Activated CD8-positive, alpha-beta memory T cell treated with anti-CD3 and anti-CD28 coated beads for 24 hours (primary cell): Measurements from ENCODE around the gene NPIPA3.
"Not testable (repeated sequence)": the region's sequence is repeated elsewhere in the genome, so short reads cannot be mapped to it uniquely, and the experiment has no call there.

Source experiments
- DNase-seq: peaks from one replicate; pipeline ENCODE4 v3.0.0-alpha.2; 2020

The NPIPA3 gene

DNA sequence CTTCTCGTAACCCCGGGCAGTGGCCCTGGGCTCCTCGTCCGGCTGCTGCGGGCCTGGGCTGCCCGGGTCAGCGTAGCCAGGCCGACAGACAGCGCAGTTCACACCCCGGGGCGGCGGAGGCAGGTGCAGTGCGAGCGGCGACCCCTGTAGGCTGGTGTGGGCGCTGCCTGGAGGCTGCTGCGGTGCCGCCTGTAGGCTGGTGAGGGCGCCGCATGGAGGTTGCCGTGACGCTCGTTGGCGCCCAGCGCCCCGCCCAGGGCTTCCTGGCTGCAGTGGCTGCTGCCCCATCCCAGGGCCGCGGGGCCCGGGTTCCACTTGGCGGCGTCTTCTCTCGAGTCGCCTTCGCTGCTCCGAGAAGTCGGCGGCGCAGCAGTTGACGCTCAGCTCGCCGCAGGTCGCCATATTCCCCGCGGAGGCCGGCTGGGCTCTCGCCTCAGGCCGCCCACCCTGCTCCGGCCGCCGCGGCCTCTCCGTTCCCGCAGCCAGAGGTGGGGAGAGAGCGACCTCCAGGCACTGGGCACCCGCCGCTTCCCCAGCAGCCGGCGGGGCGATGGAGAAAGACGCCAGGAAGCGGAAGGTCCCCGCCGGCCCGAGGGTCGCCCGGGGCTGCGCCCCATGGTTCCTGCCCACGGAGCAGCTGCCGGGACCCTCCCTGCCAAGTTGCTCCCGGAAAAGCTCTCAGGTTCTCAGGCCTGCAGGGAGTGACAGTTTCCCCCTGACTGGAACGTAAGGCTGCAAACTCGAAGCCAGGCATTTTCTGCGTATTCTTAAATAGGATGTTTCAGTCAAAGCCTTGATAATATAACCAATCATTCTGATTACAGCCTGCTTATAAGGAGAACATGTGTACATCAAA is at the start of gene NPIPA3:
TSS of gene NPIPA3 (plus strand) at position 256 of the 856 bp plus-strand sequence. CDS start 5,533 bp downstream, outside the sequence.
- not testable (repeated sequence) for DNase-seq

- no peak for DNase-seq
Observed at GRCh38 chr16:14658063-14658462, 45.1 kb upstream of the NPIPA3 start.

DNA sequence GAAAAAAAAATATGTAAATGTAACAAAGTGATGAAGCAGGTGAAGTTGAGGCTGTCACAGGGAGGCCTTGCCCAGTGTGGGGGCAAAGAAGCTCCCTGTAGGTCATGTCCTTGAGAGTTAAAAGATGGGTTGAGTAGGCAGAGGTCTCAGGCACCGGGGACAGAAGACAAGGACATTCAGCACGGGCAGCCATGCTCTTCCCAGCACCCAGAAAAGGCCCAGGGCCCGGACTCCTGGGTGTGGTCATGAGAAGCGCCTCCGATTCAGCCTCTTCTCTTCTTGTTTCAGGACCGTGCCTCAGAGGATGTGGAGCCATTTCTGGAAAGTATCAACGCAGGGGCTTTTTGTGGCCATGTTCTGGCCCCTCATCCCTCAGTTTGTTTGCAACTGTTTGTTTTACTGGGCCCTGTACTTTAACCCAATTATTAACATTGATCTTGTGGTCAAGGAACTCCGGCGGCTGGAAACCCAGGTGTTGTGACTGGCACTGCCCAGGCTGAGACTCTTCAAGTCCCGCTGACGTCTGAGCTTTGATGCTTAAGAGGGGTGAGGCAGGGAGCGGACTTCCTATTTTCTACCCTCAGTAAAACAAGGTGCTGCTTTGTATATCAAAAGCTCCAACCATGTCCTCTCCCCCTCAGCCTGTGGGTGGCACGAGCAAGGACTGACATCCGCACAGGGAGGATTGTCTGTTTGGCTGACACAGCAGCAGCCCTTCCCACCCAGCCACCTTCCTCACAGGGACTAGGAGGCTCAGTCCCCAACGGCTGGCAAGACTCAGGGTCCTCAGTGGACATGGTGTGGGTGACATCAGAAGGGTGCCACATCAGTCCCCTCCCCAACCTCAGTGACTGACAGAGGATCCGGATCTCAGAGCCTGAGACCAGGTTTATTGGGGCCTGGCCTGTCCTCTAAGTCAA is 35.6 kb upstream of the NPIPA3 start:
- DNase-seq: no peak

GRCh38 chr16:14668556-14669223 is 34.5 kb upstream of the NPIPA3 start:
- no peak for DNase-seq

GRCh38 chr16:14669776-14670175 is 33.4 kb upstream of the NPIPA3 start:
- no peak for DNase-seq

DNA sequence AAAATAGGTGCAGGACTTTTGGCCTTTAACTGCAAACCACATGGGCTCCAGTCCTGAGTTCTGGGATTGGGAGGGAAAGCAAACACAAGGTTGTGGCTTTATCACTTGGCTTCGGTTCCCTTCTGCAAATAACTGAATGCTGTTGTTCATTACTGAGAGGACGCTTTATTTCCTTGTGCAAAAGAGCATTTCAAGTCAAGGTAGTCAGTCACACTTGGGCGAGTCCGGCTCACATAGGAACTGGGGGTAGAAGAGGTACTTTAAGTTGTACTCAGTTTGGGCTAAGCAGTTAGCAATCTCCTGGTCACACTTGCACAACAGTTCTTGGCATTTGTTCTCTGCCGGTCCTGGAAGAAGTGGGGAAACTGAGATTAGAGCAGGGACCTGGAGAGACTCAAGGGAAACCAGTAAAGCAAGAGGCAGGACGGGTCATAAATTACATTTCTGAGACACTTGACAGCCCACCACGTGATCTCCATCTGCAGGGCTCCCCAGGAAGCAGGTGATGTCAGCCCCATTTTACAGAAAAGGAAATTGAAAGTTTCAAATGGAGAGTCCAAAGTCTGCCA is 30.7 kb upstream of the NPIPA3 start:
- DNase-seq: no peak

DNA sequence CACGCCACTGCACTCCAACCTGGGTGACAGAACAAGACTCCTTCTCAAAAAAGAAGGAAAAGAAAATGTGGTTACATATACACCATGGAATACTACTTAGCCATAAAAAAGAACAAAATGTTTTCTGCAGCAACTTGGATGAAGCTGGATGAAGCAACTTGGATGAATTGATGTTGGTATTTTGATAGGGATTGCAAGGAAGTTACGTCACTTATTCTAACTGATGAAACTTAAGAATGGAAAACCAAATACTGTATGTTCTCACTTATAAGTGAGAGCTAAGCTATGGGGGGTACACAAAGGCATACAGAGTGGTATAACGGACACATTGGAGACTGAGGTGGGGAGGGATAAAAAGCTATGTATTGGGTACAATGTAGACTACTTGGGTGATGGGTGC is 26.6 kb upstream of the NPIPA3 start:
- DNase-seq: no peak

DNA sequence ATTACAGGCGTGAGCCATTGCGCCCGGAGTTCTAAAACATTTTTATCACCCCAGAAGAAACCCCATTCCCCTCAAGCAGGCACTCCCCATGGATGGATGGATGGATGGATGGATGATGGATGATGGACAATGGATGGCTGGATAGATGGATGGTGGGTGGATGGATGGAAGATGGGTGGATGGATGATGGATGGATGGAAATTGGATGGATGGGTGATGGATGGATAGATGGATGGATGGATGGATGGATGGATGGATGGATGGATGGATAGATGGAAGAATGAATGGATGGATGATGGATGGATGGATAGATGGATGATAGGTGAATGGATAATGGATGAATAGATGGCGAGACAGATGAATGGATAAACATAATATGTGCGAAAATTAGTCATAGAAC is 25.6 kb upstream of the NPIPA3 start:
- DNase-seq: no peak

- no peak for DNase-seq
Observed at GRCh38 chr16:14678748-14679497, 24.3 kb upstream of the NPIPA3 start.

DNA sequence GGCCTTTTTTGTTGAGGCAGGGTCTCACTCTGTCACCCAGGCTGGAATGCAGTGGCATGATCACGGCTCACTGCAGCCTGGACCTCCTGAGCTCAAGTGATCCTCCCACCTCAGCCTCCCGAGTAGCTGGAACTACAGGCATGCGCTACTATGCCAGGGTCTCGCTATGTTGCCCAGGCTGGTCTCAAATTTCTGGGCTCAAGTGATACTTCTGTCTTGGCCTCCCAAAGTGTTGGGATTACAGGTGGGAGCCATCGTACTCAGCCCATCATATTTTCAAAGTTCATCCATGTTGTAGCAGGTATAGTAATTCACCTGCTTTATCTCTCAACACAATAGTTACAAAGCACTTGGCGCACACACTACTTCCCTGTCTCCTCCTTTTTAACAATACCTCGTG is 22.8 kb upstream of the NPIPA3 start:
- not testable (repeated sequence) for DNase-seq

- no peak for DNase-seq
Observed at GRCh38 chr16:14681115-14681514, 22.1 kb upstream of the NPIPA3 start.

DNA sequence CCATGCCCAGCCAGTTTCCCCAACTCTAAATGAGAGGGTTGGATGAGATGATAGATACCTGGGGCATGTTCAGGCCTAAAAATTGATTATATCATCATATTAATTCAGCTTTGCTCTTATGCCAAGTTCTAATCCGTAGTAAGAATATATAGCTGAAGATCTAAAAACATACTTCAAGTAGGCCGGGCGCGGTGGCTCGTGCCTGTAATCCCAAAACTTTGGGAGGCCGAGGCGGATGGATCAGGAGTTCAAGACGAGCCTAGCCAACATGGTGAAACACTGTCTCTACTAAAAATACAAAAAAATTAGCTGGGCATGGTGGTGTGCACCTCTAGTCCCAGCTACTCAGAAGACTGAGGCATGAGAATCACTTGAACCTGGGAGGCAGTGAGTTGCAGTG is 21.1 kb upstream of the NPIPA3 start:
- no peak for DNase-seq

DNA sequence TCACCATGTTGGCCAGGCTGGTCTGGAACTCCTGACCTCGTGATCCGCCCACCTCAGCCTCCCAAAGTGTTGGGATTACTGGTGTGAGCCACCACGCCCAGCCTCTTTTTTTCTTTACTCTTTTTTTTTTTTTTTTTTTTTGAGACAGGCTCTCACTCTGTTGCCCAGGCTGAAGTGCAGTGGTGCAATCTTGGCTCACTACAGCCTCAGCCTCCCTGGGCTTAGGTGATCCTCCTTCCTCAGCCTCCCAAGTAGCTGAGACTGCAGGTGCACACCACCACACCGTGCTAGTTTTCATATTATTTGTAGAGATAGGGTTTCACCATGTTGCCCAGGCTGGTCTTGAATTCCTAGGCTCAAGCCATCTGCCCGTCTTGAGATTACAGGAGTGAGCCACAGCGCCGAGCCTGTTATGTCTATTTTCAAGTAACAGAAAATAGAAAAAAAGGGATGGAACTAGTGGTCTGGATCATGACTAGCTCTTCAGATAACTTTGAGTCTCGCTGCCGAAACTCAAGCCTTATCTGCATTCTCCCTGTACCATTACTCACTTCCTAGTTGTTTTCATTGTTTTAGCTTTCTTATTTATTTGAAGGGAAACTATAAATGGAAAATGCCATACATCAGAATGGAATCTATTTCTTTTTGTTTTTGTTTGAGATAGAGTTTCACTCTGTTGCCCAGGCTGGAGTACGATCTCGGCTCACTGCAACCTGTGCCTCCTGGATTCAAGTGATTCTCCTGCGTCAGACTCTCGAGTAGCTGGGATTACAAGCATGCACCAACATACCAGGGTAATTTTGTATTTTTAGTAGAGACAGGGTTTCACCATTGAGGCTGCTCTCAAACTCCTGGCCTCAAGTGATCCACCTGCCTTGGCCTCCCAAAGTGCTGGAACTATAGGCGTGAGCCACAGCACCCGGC is 17.1 kb upstream of the NPIPA3 start:
- DNase-seq: not testable (repeated sequence)

DNA sequence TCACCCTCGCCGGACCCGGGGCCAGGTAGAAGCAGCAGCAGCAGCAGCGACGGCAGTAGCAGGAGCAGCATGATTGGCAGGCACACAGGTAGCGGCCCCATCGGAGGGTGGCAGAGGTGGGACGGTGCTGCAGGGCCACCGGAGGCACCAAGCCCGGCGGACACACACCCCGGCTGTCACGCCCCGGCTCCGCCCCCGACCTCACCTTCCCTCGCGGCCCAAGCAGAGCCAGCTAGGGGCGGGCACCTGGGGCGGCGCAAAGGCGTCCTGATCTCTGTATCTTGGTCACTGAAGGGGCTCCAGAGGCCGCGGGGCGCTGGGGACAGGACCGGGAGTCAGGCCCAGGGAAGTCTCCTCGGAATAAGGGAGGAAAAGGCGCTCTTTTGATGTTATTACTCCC is 9.1 kb upstream of the NPIPA3 start, which contains the start of gene PLA2G10:
TSS of gene PLA2G10 (minus strand) at position 180 of the 400 bp plus-strand sequence. CDS start at position 101, 79 bp downstream.
- not testable (repeated sequence) for DNase-seq

GRCh38 chr16:14701859-14702258 is 1.4 kb upstream of the NPIPA3 start:
- DNase-seq: not testable (repeated sequence)

- not testable (repeated sequence) for DNase-seq
Observed at GRCh38 chr16:14702672-14703071, 539 bp upstream of the NPIPA3 start.

DNA sequence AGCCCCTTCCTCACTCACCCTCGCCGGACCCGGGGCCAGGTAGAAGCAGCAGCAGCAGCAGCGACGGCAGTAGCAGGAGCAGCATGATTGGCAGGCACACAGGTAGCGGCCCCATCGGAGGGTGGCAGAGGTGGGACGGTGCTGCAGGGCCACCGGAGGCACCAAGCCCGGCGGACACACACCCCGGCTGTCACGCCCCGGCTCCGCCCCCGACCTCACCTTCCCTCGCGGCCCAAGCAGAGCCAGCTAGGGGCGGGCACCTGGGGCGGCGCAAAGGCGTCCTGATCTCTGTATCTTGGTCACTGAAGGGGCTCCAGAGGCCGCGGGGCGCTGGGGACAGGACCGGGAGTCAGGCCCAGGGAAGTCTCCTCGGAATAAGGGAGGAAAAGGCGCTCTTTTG is 30.0 kb downstream of the NPIPA3 start:
- DNase-seq: not testable (repeated sequence)

- DNase-seq: not testable (repeated sequence)
Observed at GRCh38 chr16:14740832-14741385, 37.7 kb downstream of the NPIPA3 start.

DNA sequence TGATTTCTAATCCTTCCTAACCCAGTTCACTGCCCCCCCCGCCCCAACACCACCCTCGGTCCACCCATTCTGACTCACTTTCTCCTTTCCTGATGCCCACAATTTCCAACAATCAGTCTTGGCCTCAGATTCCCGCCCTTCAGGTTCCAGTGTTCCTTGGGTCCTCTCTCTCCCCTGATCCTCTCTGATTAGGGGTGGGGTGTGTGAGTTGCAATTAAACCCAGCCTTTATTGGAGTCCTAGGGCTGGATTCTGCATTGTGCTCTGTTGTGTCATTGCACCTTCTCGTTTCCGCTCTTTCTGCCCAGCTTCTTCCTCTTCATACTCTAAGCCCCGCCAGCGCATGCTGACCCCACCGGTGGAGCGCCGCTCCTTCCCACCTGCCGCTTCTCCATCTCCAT is 38.6 kb downstream of the NPIPA3 start:
- not testable (repeated sequence) for DNase-seq
